Smooth muscle cell (in vitro differentiated cells): ENCODE measurements around the gene FRMD1. TPM values are rescaled to one million over a fixed set of nuclear protein-coding genes. Genes with fewer than 3 reads are reported as not detected.

Source experiments
- DNase-seq: peaks from one replicate; lab custom pipeline; 2025; ENCODE audit not compliant: unreplicated experiment; lab: John Stamatoyannopoulos, UW
- H2AFZ ChIP-seq: fragments of 200-600 bp; sonication (generic); 2 replicates; pipeline ENCODE4 v1.6.0; 2016; ENCODE audit warnings: antibody characterized with exemption, low read depth, mild to moderate bottlenecking
- H3F3A ChIP-seq: fragments of 200-600 bp; sonication (generic); 2 replicates; pipeline ENCODE4 v1.6.0; 2017; ENCODE audit warnings: antibody characterized with exemption, low read depth
- H3K27ac ChIP-seq: fragments of 200-600 bp; sonication (generic); 2 replicates; pipeline ENCODE4 v1.5.1; 2016; ENCODE audit warnings: low read depth, mild to moderate bottlenecking
- H3K27me3 ChIP-seq: fragments of 200-600 bp; sonication (generic); 2 replicates; pipeline ENCODE4 v1.6.1; 2016; ENCODE audit warnings: low read depth, mild to moderate bottlenecking
- H3K36me3 ChIP-seq: fragments of 200-600 bp; sonication (generic); 2 replicates; pipeline ENCODE4 v1.5.1; 2016; ENCODE audit warnings: low read depth
- H3K4me1 ChIP-seq: fragments of 200-600 bp; sonication (generic); 2 replicates; pipeline ENCODE4 v1.5.1; 2016; ENCODE audit warnings: low read depth
- H3K4me2 ChIP-seq: fragments of 200-600 bp; sonication (generic); 2 replicates; pipeline ENCODE4 v1.6.0; 2016; ENCODE audit warnings: mild to moderate bottlenecking
- H3K4me3 ChIP-seq: fragments of 200-600 bp; sonication (generic); 2 replicates; pipeline ENCODE4 v1.5.1; 2016; ENCODE audit warnings: mild to moderate bottlenecking
- H3K79me2 ChIP-seq: fragments of 200-600 bp; sonication (generic); 2 replicates; pipeline ENCODE4 v1.6.0; 2016; ENCODE audit warnings: low read depth, mild to moderate bottlenecking
- H3K9ac ChIP-seq: fragments of 200-600 bp; sonication (generic); 2 replicates; pipeline ENCODE4 v1.6.0; 2016; ENCODE audit warnings: low read depth
- H3K9me3 ChIP-seq: fragments of 200-600 bp; sonication (generic); replicated peaks from 2 replicates; pipeline ENCODE4 v1.5.1; 2016; ENCODE audit warnings: low read depth
- H4K20me1 ChIP-seq: fragments of 200-600 bp; sonication (generic); 2 replicates; pipeline ENCODE4 v1.6.0; 2016; ENCODE audit warnings: low read depth
- CTCF ChIP-seq: fragments of 200-600 bp; sonication (generic); IDR thresholded peaks from 2 replicates; pipeline ENCODE4 v1.5.1; 2017; ENCODE audit warnings: borderline replicate concordance, mild to moderate bottlenecking, antibody characterized with exemption; ENCODE audit not compliant: insufficient read depth, poor library complexity, severe bottlenecking
- WGBS: methylation state at CpG from one replicate; pipeline ENCODE4 v1.1.7; 2016; ENCODE audit warnings: low lambda C conversion rate; 5-methylcytosine and 5-hydroxymethylcytosine counted together
- polyA plus RNA-seq: library from polyadenylated mRNA; unstranded; fragments of >200 nt; fragmentation: Nextera tagmentation; extraction: Ambion mirVana; gene quantifications from 2 replicates; pipeline ENCODE4 v1.2.1, GENCODE V29; 2016
- total RNA-seq: library from RNA; depleted of rRNA; stranded (reverse); fragments of >200 nt; gene quantifications from 2 replicates; pipeline ENCODE4 v1.2.3, GENCODE V29; 2014

FRMD1 gene
- total and polyA plus RNA-seq, 2 experiments from 2014 or later: not detected

- TF ChIP-seq CTCF: no peak
- peaks cover 3% of the 10 kb centered on the region for H3K9me3 ChIP-seq
These were observed 33.0 kb downstream of the FRMD1 start for GRCh38 chr6:168045706-168046620.

GRCh38 chr6:168045141-168045691 is 33.8 kb downstream of the FRMD1 start:
- Histone ChIP-seq H3K27ac (no peak overlapping the region), H3K9ac (no peak overlapping the region), H2AFZ (no peak overlapping the region), H3K4me2 (no peak overlapping the region), H3F3A (no peaks in the 10 kb centered on the region), H3K27me3 (no peaks in the 10 kb centered on the region), H3K79me2 (no peaks in the 10 kb centered on the region), H3K9me3 (peaks cover 5% of the 10 kb centered on the region), H3K4me3 (no peak overlapping the region), H4K20me1 (no peaks in the 10 kb centered on the region), H3K4me1 (no peaks in the 10 kb centered on the region), H3K36me3 (no peaks in the 10 kb centered on the region)
- TF ChIP-seq CTCF: no peak
- no peak for DNase-seq
- 94% methylated on average over 19 of the region's 19 CpGs for WGBS

More at GRCh38 chr6:168045706-168046620, 33.0 kb downstream of the FRMD1 start:
- Histone ChIP-seq H3K79me2 (no peaks in the 10 kb centered on the region), H3K27me3 (no peaks in the 10 kb centered on the region), H3K27ac (no peak overlapping the region), H3K9ac (no peak overlapping the region), H4K20me1 (no peaks in the 10 kb centered on the region), H3K4me1 (no peaks in the 10 kb centered on the region), H3K36me3 (no peaks in the 10 kb centered on the region), H3K4me2 (no peak overlapping the region), H2AFZ (no peak overlapping the region), H3F3A (no peaks in the 10 kb centered on the region), H3K4me3 (no peak overlapping the region)
- 92% methylated on average over 20 of the region's 20 CpGs for WGBS
- DNase-seq: no peak

GRCh38 chr6:168044521-168045130 is 34.4 kb downstream of the FRMD1 start:
- no peaks in the 10 kb centered on the region for H4K20me1 ChIP-seq
- H3K4me1 ChIP-seq: no peaks in the 10 kb centered on the region
- no peaks in the 10 kb centered on the region for H3K36me3 ChIP-seq
- no peak overlapping the region for H3K4me3 ChIP-seq
- peaks cover 11% of the 10 kb centered on the region for H3K9me3 ChIP-seq
- H3K9ac ChIP-seq: no peak overlapping the region
- H3F3A ChIP-seq: no peaks in the 10 kb centered on the region
- no peak overlapping the region for H2AFZ ChIP-seq
- no peak for DNase-seq
- no peaks in the 10 kb centered on the region for H3K27me3 ChIP-seq
- H3K4me2 ChIP-seq: no peak overlapping the region
- TF ChIP-seq CTCF: no peak
- no peaks in the 10 kb centered on the region for H3K79me2 ChIP-seq
- 98% methylated on average over 25 of the region's 28 CpGs for WGBS
- H3K27ac ChIP-seq: no peak overlapping the region
